NCI-H748 treated with DMSO at 0.1 percent for 48 hours (cell line): Measurements from ENCODE around the gene SELENOO.

Experiments
- DNase-seq: peaks from one replicate; lab custom pipeline; 2025; lab: John Stamatoyannopoulos, UW

SELENOO gene

GRCh38 chr22:50185375-50186087 lies 15.3 kb upstream of the SELENOO start, which contains the start of gene TRABD:
TRABD (plus strand) TSS chr22:50185913; CDS start chr22:50193061, 7,148 bp downstream.
- DNase-seq = peak; percentile 64

DNA sequence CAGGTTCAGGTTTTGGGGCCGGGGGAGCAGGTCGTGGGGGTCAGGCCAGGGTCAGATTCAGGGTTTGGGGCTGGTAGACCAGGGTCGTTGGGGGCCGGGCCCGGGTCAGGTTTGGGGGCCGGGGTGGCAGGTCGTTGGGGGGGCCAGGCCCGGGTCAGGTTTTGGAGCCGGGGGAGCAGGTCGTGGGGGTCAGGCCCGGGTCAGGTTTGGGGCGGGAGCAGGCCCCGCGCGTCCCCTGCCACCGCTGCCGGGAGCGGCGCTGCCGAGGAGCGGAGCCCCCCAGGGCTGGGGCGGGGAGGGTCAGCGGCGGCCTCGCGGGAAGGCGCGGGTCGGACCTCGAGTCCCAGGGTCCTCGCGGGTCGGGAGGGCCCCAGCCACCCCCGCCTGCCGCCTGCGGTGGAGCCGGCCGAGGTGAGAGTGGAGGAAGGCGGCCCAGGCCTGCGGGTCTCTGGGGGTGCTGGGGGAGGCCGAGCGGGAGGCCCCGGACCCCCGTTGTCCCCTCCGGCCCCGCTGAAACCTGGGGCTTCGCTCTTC lies 14.6 kb upstream of the SELENOO start:
- no peak for DNase-seq

DNA sequence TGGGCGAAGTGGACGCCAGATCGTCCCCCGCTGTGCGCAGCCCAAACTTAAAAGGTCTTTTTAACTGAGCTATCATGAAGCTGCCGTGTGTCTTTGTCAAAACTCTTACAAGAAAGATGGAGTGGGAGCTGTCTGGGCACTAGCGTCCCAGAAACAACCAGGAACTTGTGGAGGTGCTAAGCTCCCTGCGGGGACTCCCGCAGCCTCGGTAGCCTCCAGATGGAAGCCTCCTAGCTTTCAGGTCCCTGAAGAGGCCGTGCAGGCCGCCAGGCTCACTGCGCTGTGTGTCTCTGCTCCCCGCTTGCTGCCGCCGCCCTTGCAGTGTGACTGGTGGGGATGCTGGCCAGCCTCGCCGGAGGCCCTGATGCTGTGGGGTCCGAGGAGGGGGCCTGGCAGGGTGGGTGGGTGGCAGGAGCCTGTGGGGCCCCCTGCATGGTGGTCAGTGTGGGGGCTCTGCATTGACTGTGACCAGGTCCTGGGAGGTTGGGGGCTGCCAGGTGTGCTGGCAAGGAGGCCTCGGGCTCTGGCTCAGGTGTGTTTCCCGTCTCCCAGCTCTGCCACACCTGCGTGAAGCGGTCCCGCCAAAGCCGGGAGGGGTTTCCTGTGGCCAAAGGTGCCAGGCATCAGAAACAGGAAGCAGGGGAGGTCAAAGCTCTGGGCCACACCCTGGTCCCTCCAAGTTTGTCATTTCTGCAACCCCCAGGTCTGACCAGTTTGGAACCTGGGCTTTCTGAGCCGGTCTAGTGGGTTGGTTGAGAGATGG lies 13.9 kb upstream of the SELENOO start:
- DNase-seq = no peak

DNA sequence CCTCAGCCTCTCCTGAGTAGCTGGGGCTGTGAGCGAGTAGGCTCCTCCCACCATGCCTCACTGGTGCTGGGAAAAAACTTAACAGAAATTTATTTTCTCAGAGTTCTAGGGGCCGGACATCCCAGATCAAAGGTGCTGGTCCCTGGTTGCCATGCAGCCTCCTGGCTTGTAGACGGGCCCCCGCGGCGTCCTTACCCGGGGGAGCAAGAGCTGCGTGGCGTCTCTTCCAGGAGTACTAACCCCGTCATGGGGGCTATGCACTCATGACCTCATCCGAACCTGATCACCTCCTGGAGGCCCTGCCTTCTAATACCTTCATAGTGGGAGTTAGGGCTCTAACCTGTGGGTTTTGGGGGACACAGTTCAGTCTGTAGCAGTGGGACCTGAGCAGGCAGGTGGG lies 12.5 kb upstream of the SELENOO start:
- no peak for DNase-seq

DNA sequence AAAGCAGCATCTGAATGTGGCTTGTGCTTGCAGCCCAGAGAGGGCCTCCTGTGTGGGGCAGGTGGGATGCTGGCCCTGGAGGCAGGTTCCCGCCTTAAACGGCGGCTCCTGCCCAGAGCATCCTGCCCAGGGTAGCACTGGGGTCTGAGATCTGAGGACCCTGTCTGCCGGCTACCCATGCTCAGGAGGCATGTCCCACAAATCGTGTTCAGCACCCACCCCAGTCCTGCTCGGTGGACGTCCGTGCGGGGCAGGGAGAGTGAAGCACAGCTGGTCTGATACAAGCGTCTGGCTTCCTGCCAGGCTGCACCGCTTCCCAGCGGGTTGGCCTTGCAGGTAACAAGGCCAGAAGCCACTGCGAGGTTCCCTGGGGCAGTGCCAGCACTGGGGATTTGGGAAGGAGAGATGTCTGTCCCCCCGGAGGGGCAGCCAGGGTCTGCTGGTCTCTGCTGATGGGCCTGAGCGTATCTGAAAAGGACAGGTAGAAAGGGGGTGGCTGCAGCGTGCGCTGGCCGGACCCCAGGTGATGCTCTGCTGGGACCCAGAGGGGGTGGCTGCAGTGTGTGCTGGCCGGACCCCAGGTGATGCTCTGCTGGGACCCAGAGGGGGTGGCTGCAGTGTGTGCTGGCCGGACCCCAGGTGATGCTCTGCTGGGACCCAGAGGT lies 11.5 kb upstream of the SELENOO start:
- no peak for DNase-seq

DNA sequence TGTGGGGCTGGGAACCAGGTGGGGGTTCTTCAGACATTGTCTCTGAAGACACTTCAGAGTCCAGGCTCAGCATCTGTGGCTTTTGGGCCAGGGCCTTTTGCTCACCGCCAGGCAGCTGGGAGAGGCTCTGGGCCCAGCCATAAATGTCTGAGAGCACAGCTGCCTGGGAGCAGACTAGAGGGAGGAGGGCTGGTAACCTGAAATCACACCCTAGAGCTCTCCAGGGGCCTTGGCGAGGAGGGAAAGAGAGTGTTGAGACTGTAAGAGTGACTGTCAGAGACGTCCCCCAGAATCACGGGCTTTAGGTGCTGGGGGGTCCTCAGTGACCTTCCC lies 11.0 kb upstream of the SELENOO start:
- no peak for DNase-seq

- no peak for DNase-seq
These were observed 10.4 kb upstream of the SELENOO start for GRCh38 chr22:50190182-50190940.

DNA sequence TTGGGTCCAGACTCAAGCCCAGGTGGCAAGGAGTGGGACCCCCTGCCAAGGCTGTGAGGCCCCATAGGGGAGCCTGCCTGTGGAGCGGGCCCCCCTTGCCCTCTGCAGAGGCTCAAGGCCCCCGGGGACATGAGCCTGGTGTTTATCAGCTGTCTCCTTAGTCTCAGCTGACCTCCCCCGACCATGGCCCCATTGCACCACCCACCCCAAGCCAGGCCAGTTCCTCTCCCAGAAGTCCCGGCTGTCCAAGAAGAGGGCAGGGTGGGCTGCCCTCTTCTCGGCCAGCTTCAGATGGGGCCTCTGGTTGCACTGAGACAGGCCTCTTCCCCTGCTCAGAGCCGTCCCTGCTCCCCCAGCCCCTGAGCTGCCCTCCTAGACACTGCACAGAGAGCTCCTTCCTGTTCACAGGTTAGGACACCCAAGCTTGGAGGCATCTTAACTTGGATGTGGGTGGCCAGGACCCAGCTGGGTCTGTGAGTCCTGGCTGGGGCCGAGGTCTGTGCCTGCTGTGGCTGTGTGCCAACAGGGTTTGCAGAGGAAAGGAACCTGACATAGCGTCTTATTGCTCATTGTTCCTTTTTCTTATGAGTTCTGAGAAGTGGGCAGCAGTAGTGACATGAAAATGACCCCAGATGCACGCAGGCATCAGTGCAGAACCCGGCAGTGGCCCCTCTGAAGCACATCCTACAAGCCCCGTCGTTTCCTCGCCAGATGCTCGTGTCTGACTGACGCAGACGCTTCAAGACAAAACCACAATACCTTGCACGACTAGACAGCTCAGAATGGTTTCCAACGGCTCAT lies 9.7 kb upstream of the SELENOO start:
- DNase-seq = no peak

DNA sequence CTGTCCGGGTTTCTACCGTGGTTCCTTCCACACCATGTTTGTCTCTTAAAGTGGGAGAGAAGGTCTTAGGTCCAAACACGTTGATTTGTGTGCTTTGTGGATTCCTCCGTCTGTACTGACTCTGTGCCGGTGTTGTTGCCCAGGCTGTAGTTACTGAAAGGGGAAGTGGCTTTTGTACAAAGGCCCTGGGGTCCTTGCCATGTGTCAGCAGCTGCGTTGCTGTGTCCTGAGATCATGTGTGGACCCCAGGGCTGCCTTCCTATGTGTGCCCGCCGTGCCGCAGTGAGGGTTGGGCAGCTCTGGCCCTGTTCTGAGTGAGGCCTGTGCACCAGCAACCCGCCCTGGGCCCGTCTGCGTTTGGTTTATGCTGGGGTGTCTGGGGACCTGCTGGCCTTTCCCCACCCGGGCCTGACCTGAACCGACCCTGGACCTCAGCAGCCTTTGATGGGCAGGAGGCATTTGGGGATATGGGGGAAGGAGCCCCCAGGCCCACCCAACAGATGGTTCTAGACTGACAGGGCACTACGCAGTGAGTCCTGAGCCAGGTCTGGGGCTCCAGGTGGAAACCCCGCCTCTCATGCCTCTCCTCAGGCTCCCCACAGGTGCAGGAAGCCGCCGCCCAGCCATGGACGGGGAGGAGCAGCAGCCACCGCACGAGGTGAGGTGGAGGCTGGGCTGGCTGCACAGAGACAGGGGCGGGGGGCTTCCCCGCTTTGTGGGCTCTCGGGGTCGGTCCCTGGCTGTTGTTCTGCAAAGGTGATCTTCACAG lies 8.2 kb upstream of the SELENOO start:
- no peak for DNase-seq

DNA sequence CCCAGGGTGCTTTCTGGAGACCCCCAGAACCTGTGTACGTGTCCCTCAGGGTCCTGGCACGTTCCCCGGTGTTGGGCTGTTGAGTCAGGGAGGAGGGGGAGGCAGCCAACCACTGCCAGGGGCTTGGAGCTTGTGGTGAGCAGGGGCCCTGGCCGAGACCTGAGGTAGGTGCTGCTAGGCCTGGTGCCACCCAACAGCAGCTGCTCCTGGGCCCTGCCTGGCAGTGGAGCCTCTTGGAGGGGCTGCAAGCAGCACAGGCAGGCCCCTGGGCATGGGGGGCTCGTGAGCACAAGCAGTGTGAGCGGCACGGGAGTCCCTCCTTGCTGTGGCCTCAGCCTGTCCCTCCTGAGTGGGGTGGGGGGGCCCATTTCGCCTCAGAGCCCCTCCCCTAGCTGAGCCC lies 7.2 kb upstream of the SELENOO start:
- no peak for DNase-seq

- DNase-seq = no peak
These were observed 6.6 kb upstream of the SELENOO start for GRCh38 chr22:50194037-50194805.

DNA sequence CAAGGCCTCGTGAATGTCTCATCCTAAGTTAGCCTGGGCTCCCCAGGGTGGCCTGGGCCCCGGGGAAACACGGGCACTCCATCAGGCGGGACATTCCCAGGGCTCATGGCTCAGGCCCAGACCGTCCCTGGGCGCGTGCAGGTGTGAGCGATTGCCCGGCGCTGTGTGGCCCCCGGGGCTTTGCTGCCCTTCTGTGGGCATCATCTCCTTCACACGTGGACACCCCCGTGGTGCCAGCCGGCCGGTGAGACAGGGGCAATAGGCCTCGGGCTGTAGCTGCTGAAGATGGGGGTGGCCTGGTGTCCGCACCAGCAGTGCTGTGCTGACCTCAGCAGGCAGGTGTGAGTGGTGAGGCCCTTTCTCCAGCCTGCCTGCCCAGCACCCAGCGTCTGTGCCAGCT lies 4.6 kb upstream of the SELENOO start:
- DNase-seq = no peak

DNA sequence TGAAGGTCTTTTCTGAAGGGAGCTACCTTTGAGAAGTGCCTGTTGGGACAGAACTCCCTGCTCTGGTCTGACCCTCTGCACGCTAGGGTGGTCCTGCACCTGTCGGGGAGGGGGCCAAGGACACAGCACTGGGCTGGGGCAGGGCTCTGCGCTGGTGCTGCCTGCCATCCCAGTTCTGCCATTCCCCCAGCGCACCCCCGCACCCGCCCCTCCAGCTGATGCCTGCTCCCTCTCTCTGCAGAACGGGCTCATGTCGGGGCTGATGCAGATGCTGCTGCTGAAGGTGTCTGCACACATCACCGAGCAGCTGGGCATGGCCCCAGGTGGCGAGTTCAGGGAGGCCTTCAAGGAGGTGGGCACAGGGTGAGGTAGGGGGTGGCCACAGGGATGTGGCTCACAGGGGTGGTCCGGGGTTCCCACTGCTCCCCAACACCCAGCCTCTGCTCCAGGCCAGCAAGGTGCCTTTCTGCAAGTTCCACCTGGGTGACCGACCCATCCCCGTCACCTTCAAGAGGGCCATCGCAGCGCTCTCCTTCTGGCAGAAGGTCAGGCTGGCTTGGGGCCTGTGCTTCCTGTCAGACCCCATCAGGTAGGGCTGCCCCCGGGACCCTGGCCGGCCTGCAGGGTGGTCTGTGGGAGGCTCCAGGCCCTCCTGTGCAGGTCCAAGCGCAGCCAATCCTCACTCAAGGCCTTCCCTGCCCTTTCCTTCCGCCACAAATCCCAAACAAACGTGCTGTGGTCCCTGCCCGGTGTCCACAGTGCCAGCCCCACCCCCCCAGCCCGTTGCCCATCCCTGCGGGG lies 3.6 kb upstream of the SELENOO start:
- DNase-seq = no peak

GRCh38 chr22:50197856-50198623 lies 2.8 kb upstream of the SELENOO start:
- DNase-seq = no peak

- no peak for DNase-seq
These were observed 2.2 kb upstream of the SELENOO start for GRCh38 chr22:50198624-50199017.

GRCh38 chr22:50199251-50199721 lies 1.5 kb upstream of the SELENOO start:
- no peak for DNase-seq

DNA sequence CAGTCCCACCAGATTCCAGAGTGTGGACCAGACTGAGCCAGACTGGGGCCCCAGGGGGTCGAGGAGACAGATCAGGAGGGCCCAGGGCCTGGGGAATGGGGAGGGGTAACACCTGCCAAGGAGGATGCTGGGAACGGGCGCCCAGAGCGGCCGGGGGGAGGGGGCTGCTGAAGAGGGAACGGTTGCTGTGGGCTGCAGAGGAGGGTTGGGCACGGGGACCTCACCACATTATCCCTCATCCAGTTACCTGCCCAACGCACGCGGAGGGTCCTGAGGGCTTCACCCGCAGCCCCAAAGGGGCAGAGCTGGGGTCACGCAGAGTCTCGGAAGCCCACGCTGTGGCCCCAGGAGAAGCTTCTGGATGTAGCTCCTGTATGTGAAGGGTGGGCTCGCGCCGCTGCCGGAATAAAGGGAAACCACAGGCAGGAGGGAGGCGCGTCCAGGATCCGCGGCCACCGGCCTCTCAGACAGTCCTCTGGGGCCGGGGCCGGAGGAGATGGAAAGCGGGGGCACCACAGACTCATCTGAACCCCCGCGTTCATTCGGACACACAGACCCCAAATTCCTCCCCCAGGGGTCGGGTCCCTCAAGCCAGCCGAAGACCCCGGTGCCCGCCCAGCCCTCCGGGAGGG lies 866 bp upstream of the SELENOO start:
- peak; percentile 30 for DNase-seq
